ENCODE results near the gene CSNK2A1.

GRCh38 chr20:460707-461106, 82.9 kb downstream of the CSNK2A1 start:
- TF ChIP-seq ZBTB7A (IDR thresholded peaks at IDR 0.05; ENCODE audit: low read depth) (no peak), YY1 (IDR thresholded peaks at IDR 0.05; ENCODE audit: low read depth) (no peak), EP300 (IDR thresholded peaks at IDR 0.05; ENCODE audit: borderline replicate concordance) (no peak), FOXM1 (IDR thresholded peaks at IDR 0.05; ENCODE audit: borderline replicate concordance, low read depth) (no peak), REST (IDR thresholded peaks at IDR 0.05; ENCODE audit: low read depth) (no peak), CREB1 (IDR thresholded peaks at IDR 0.05; ENCODE audit: low read depth) (no peak), RAD21 (IDR thresholded peaks at IDR 0.05; ENCODE audit: low read depth) (no peak), TEAD4 (IDR thresholded peaks at IDR 0.05) (no peak), TAF1 (IDR thresholded peaks at IDR 0.05; ENCODE audit: low read depth) (no peak), TCF12 (IDR thresholded peaks at IDR 0.05; ENCODE audit: low read depth) (no peak)
- TF ChIP-seq, protein P1, sequence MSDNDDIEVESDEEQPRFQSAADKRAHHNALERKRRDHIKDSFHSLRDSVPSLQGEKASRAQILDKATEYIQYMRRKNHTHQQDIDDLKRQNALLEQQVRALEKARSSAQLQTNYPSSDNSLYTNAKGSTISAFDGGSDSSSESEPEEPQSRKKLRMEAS (IDR thresholded peaks at IDR 0.05): no peak

Measured in Ishikawa (cell line).